ENCODE measurements around the gene YWHAQ. TPM values are rescaled to one million over a fixed set of nuclear protein-coding genes. Genes with fewer than 3 reads are reported as not detected.

Gene YWHAQ
- total RNA-seq, 3 donors from 2014 or later: 176 to 226 (median 186) TPM

DNA sequence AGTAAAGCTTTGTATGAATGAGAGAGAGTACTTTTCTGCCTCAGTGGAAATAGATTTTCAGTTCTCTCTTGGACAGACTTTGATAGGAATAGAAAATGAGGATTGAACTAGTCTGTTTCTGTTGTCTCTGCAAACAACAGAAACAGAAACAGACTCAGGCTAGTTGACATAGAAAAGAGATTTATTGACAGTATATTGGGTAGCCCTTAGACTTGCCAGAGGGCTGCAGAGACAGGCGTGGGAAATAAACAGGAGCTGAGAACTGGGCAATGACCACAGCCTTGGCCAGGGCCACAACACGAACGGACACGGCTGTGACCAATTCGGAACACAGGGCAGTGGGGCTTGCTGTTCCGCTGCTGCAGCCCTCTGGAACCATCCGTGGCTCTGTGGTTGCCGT lies 30.5 kb upstream of the YWHAQ start:
- Histone ChIP-seq H3K4me1 (no peaks in the 10 kb centered on the region), H3K36me3 (no peaks in the 10 kb centered on the region), H3K27me3 (no peaks in the 10 kb centered on the region), H3K4me3 (no peak overlapping the region), H3K27ac (no peak overlapping the region), H3K9me3 (no peaks in the 10 kb centered on the region)
- no peak for DNase-seq (ENCODE audit: low spot score in 2 of 2)
- TF ChIP-seq POLR2AphosphoS5 (IDR thresholded peaks at IDR 0.05) (no peak), CTCF (IDR thresholded peaks at IDR 0.05) (no peak), POLR2A (IDR thresholded peaks at IDR 0.05) (no peak)
- intact Hi-C loops (cut with DNase I; ENCODE audit: low total_unique reads): no loop called here

- Histone ChIP-seq H3K4me1 (no peaks in the 10 kb centered on the region), H3K27ac (no peak overlapping the region), H3K27me3 (no peaks in the 10 kb centered on the region), H3K36me3 (no peaks in the 10 kb centered on the region), H3K9me3 (no peaks in the 10 kb centered on the region), H3K4me3 (no peak overlapping the region)
- DNase-seq (ENCODE audit: low spot score in 2 of 2): no peak
- TF ChIP-seq CTCF (IDR thresholded peaks at IDR 0.05): no peak
- no peak for TF ChIP-seq POLR2AphosphoS5 (IDR thresholded peaks at IDR 0.05)
- TF ChIP-seq POLR2A (IDR thresholded peaks at IDR 0.05): no peak
- intact Hi-C loops (cut with DNase I; ENCODE audit: low total_unique reads): no loop called here
These were observed 30.0 kb upstream of the YWHAQ start for GRCh38 chr2:9660781-9661180.

DNA sequence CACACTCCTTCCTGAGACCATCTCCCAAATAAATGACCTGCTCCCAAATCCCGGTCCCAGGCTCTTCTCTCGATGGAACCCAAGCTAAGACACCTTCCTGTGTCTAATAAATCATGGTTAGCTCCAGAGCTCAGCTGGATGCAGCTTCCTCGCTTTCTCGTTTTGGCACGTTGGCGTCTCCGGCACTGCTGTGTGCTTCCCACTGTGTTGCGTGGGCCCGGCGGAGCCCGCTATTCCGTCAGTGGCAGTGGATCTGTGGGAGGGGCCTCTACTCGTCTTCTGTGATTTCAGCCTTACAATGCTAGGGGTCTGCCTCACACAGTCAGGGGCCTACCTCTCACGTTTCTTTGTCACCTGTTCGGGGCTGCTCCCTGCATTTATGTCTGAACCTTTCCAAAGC lies 29.4 kb upstream of the YWHAQ start:
- intact Hi-C loops (cut with DNase I; ENCODE audit: low total_unique reads): no loop called here
- no peaks in the 10 kb centered on the region for H3K27me3 ChIP-seq
- H3K9me3 ChIP-seq: no peaks in the 10 kb centered on the region
- no peaks in the 10 kb centered on the region for H3K4me1 ChIP-seq
- no peaks in the 10 kb centered on the region for H3K36me3 ChIP-seq
- no peak overlapping the region for H3K4me3 ChIP-seq
- no peak overlapping the region for H3K27ac ChIP-seq
- DNase-seq (ENCODE audit: low spot score in 2 of 2): no peak
- TF ChIP-seq CTCF (IDR thresholded peaks at IDR 0.05): no peak
- no peak for TF ChIP-seq POLR2A (IDR thresholded peaks at IDR 0.05)
- TF ChIP-seq POLR2AphosphoS5 (IDR thresholded peaks at IDR 0.05): no peak

- H3K4me3 ChIP-seq: no peak overlapping the region
- H3K9me3 ChIP-seq: no peaks in the 10 kb centered on the region
- intact Hi-C loops (cut with DNase I; ENCODE audit: low total_unique reads): no loop called here
- H3K27me3 ChIP-seq: no peaks in the 10 kb centered on the region
- no peaks in the 10 kb centered on the region for H3K4me1 ChIP-seq
- no peak overlapping the region for H3K27ac ChIP-seq
- no peak for DNase-seq (ENCODE audit: low spot score in 2 of 2)
- no peak for TF ChIP-seq POLR2A (IDR thresholded peaks at IDR 0.05)
- no peak for TF ChIP-seq POLR2AphosphoS5 (IDR thresholded peaks at IDR 0.05)
- no peak for TF ChIP-seq CTCF (IDR thresholded peaks at IDR 0.05)
- no peaks in the 10 kb centered on the region for H3K36me3 ChIP-seq
These were observed 28.2 kb upstream of the YWHAQ start for GRCh38 chr2:9658972-9659371.

GRCh38 chr2:9657731-9658130 lies 26.9 kb upstream of the YWHAQ start:
- intact Hi-C loops (cut with DNase I; ENCODE audit: low total_unique reads): no loop called here
- DNase-seq (ENCODE audit: low spot score in 2 of 2): no peak
- no peak overlapping the region for H3K4me3 ChIP-seq

More at GRCh38 chr2:9657731-9658130, 26.9 kb upstream of the YWHAQ start:
- Histone ChIP-seq H3K9me3 (no peaks in the 10 kb centered on the region), H3K27me3 (no peaks in the 10 kb centered on the region), H3K36me3 (no peaks in the 10 kb centered on the region), H3K4me1 (no peaks in the 10 kb centered on the region), H3K27ac (no peak overlapping the region)
- no peak for TF ChIP-seq POLR2A (IDR thresholded peaks at IDR 0.05)
- TF ChIP-seq CTCF (IDR thresholded peaks at IDR 0.05): no peak
- no peak for TF ChIP-seq POLR2AphosphoS5 (IDR thresholded peaks at IDR 0.05)

Measured in breast epithelium (tissue), 4 donors.